HepG2 (cell line): ENCODE results near the gene SIRT7.

Experiments used
- EZH2 ChIP-seq: conservative IDR thresholded peaks from 2 replicates; pipeline ENCODE4 v1.6.1; 2012; ENCODE audit warnings: mild to moderate bottlenecking, low read depth, low read length, moderate library complexity
- GMEB1 ChIP-seq: sonication (generic); formaldehyde crosslinking; IDR thresholded peaks from 2 replicates; pipeline ENCODE4 v1.5.1; 2020; ENCODE audit warnings: missing genetic modification reagents, mild to moderate bottlenecking, borderline replicate concordance

GRCh38 chr17:81902653-81903414, 15.1 kb downstream of the SIRT7 start:
- TF ChIP-seq GMEB1, result no peak
- no peak for TF ChIP-seq EZH2
